GM12891 (cell line): ENCODE measurements around the gene KIDINS220.

Experiments used
- PAX5 ChIP-seq: IDR thresholded peaks from 2 replicates; pipeline ENCODE4 v1.6.1; 2011; ENCODE audit warnings: low read length, moderate library complexity, mild to moderate bottlenecking; ENCODE audit not compliant: insufficient read depth, severe bottlenecking
- POLR2A ChIP-seq: IDR thresholded peaks from 2 replicates; pipeline ENCODE4 v1.6.1; 2011; ENCODE audit warnings: low read depth, low read length, control low read depth
- POLR2AphosphoS5 ChIP-seq: IDR thresholded peaks from 2 replicates; pipeline ENCODE4 v1.6.1; 2011; ENCODE audit warnings: low read depth, low read length, control low read depth
- POU2F2 ChIP-seq: IDR thresholded peaks from 2 replicates; pipeline ENCODE4 v1.6.1; 2011; ENCODE audit warnings: low read depth, mild to moderate bottlenecking, control low read depth, low read length, moderate library complexity
- SPI1 ChIP-seq: IDR thresholded peaks from 2 replicates; pipeline ENCODE4 v1.6.1; 2011; ENCODE audit warnings: low read depth, low read length, control low read depth
- TAF1 ChIP-seq: IDR thresholded peaks from 2 replicates; pipeline ENCODE4 v1.6.1; 2011; ENCODE audit warnings: low read depth, low read length, control low read depth

- TF ChIP-seq POLR2AphosphoS5 (no peak), POLR2A (no peak), TAF1 (no peak), SPI1 (no peak), POU2F2 (no peak), PAX5 (no peak)
Measured at GRCh38 chr2:8819194-8819593, 18.2 kb downstream of the KIDINS220 start.
